Body of pancreas (tissue), 4 donors: ENCODE measurements around the gene CD48.

ENCODE experiments used
- CTCF ChIP-seq, 7 experiments: fragments of 450-650 bp in 4 of 7; fragments of 200-600 bp in 3 of 7; sonication (generic) in 3 of 7; IDR thresholded peaks; one replicate each; pipeline ENCODE4 v1.5.1; 2016 to 2019; ENCODE audit warnings: antibody characterized with exemption in 7 of 7
- POLR2A ChIP-seq, 3 donors: fragments of 450-650 bp; IDR thresholded peaks; one replicate each; pipeline ENCODE4 v1.6.1; 2016; ENCODE audit warnings: antibody characterized with exemption in 3 of 3, mild to moderate bottlenecking in 2 of 3

- TF ChIP-seq CTCF (IDR thresholded peaks at IDR 0.05), result no peak
- no peak for TF ChIP-seq POLR2A (IDR thresholded peaks at IDR 0.05)
Observed at GRCh38 chr1:160708801-160709200, 2.8 kb downstream of the CD48 start.
